ENCODE results near the gene TMEM92. TPM values are rescaled to one million over a fixed set of nuclear protein-coding genes. Genes with fewer than 3 reads are reported as not detected.
"Not testable (repeated sequence)": the region's sequence is repeated elsewhere in the genome, so short reads cannot be mapped to it uniquely, and the experiment has no call there.

Gene TMEM92
- polyA plus RNA-seq, 1 experiment = 0.47 TPM

GRCh38 chr17:50314456-50315011 lies 40.3 kb downstream of the TMEM92 start:
- POLR2A ChIA-PET = no interaction called here
- H3K27me3 ChIP-seq (ENCODE audit: control insufficient read depth, insufficient read depth, low read length) = peaks cover 4% of the 10 kb centered on the region
- no peak for DNase-seq (ENCODE audit: low read depth, low spot score)
- H3K27ac ChIP-seq (ENCODE audit: low read depth, low read length) = no peak overlapping the region
- TF ChIP-seq CTCF (IDR thresholded peaks at IDR 0.05; ENCODE audit: low read depth, low read length) = no peak
- no peak overlapping the region for H3K4me3 ChIP-seq (ENCODE audit: low read depth, low read length)
- H3K9me3 ChIP-seq (ENCODE audit: control insufficient read depth, insufficient read depth, low read length) = no peaks in the 10 kb centered on the region
- CTCF ChIA-PET = no interaction called here

GRCh38 chr17:50316016-50316587 lies 41.8 kb downstream of the TMEM92 start:
- H3K9me3 ChIP-seq (ENCODE audit: control insufficient read depth, insufficient read depth, low read length) = no peaks in the 10 kb centered on the region
- ChIA-PET POLR2A (no interaction called here), CTCF (interaction anchor here (1.0 to 1.1 kb wide), 3 partner anchors 18 to 222 kb away, joined by 3 to 7 read pairs (median 5); no protein-coding TSS in a partner anchor)
- DNase-seq (ENCODE audit: low read depth, low spot score) = no peak
- peaks cover 4% of the 10 kb centered on the region for H3K27me3 ChIP-seq (ENCODE audit: control insufficient read depth, insufficient read depth, low read length)
- no peak for TF ChIP-seq CTCF (IDR thresholded peaks at IDR 0.05; ENCODE audit: low read depth, low read length)
- no peak overlapping the region for H3K27ac ChIP-seq (ENCODE audit: low read depth, low read length)
- no peak overlapping the region for H3K4me3 ChIP-seq (ENCODE audit: low read depth, low read length)

DNA sequence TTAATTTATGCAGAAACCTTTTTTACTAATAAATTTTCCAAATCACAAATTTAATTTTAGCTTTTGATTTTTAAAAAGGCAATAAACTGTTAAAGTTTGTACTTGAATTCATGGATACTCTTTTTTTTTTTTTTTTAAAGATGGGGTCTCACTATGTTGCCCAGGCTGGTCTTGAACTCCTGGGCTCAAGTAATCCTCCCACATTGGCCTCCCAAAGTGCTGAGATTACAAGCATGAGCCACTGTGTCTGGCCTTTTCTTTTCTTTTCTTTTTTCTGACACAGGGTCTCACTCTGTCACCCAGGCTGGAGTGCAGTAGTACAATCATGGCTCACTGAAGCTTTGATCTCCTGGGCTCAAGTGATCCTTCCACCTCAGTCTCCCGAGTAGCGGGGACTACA lies 42.4 kb downstream of the TMEM92 start:
- POLR2A ChIA-PET; H3K27ac ChIP-seq (ENCODE audit: low read depth, low read length); H3K9me3 ChIP-seq (ENCODE audit: control insufficient read depth, insufficient read depth, low read length); DNase-seq (ENCODE audit: low read depth, low spot score); H3K27me3 ChIP-seq (ENCODE audit: control insufficient read depth, insufficient read depth, low read length); H3K4me3 ChIP-seq (ENCODE audit: low read depth, low read length): not testable (repeated sequence)
- CTCF ChIA-PET = interaction anchor here (1.0 to 1.1 kb wide), 3 partner anchors 19 to 223 kb away, joined by 3 to 7 read pairs (median 5); no protein-coding TSS in a partner anchor

- H3K9me3 ChIP-seq (ENCODE audit: control insufficient read depth, insufficient read depth, low read length) = no peaks in the 10 kb centered on the region
Observed at GRCh38 chr17:50317121-50317520, 42.9 kb downstream of the TMEM92 start.

GRCh38 chr17:50318501-50319285 lies 44.4 kb downstream of the TMEM92 start:
- POLR2A ChIA-PET = no interaction called here
- Histone ChIP-seq H3K9me3 (ENCODE audit: control insufficient read depth, insufficient read depth, low read length) (no peaks in the 10 kb centered on the region), H3K27me3 (ENCODE audit: control insufficient read depth, insufficient read depth, low read length) (peaks cover 4% of the 10 kb centered on the region), H3K4me3 (ENCODE audit: low read depth, low read length) (no peak overlapping the region), H3K27ac (ENCODE audit: low read depth, low read length) (no peak overlapping the region)
- CTCF ChIA-PET = interaction anchor here (1.0 kb wide), 3 partner anchors 20 to 292 kb away, joined by 3 read pairs; no protein-coding TSS in a partner anchor
- no peak for TF ChIP-seq CTCF (IDR thresholded peaks at IDR 0.05; ENCODE audit: low read depth, low read length)
- no peak for DNase-seq (ENCODE audit: low read depth, low spot score)

More at GRCh38 chr17:50317121-50317520, 42.9 kb downstream of the TMEM92 start:
- no peak for TF ChIP-seq CTCF (IDR thresholded peaks at IDR 0.05; ENCODE audit: low read depth, low read length)
- peaks cover 4% of the 10 kb centered on the region for H3K27me3 ChIP-seq (ENCODE audit: control insufficient read depth, insufficient read depth, low read length)
- CTCF ChIA-PET = interaction anchor here (1.0 to 1.1 kb wide), 2 partner anchors 19 to 223 kb away, joined by 3 to 7 read pairs; no protein-coding TSS in a partner anchor
- POLR2A ChIA-PET = interaction anchor here (0.5 to 0.6 kb wide), 2 partner anchors 46 to 133 kb away, joined by 3 to 9 read pairs; no protein-coding TSS in a partner anchor
- no peak for DNase-seq (ENCODE audit: low read depth, low spot score)
- H3K27ac ChIP-seq (ENCODE audit: low read depth, low read length) = no peak overlapping the region
- no peak overlapping the region for H3K4me3 ChIP-seq (ENCODE audit: low read depth, low read length)

Measured in AG04450 (cell line).